ENCODE data around the gene RALGAPA1.
"Not testable (repeated sequence)": the region's sequence is repeated elsewhere in the genome, so short reads cannot be mapped to it uniquely, and the experiment has no call there.

The RALGAPA1 gene

GRCh38 chr14:35821564-35822411 lies 12.7 kb upstream of the RALGAPA1 start:
- DNase-seq (ENCODE audit: low spot score): peak; percentile 36

GRCh38 chr14:35819591-35820540 lies 10.8 kb upstream of the RALGAPA1 start:
- no peak for DNase-seq (ENCODE audit: low spot score)

DNA sequence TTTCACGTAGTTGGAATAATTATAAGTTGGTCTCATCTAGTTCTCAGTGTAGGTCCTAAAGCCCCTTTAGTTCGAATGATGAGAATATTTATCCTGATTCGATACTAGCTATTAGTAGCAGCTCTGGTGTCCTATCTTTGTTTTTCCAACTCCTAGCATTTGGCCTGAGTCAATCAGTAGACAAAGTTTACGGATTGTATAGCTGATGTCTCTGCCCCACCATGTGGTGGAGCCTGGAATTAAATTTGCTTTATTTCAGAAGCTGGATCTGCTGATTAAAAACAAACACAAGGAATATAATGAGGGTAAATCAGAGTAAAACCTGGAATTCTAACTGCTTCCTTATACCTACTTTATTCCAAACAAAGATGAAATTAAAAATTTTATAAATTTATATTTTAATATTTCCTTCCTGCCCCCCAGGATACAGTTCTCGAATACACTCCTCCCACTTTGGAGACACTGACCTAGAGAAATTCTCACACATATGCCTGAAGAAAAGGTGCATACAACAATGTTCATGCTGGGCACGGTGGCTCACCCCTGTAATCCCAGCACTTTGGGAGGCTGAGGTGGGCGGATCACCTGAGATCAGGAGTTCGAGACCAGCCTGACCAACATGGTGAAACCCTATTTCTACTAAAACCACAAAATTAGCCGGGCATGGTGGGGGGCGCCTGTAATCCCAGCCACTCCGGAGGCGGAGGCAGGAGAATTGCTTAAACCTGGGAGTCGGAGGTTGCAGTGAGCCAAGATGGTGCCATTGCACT lies 9.4 kb upstream of the RALGAPA1 start:
- DNase-seq (ENCODE audit: low spot score): peak; percentile 37

- peak; percentile 86 for DNase-seq (ENCODE audit: low spot score)
These were observed 5.4 kb upstream of the RALGAPA1 start for GRCh38 chr14:35814371-35815005.

- no peak for DNase-seq (ENCODE audit: low spot score)
These were observed 1.9 kb upstream of the RALGAPA1 start for GRCh38 chr14:35810963-35811362.

DNA sequence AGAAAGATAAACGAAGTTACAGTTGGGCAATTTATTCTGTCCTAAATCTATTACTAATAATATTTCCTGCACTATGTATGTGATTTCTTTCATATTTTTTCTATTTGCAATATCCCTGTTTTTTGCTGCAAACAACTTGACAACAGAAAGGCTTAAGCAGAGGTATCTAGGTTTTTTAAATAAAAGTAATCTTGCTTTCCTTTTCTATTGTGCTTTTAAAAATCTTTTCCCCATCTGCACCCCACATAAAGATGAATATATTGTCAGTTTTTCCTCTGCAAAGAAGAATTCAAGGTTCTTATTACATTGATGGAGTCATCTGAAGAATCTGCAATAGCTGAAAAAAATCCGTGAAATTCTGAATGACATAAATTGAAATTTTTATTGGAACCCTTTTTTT lies 502 bp upstream of the RALGAPA1 start:
- DNase-seq (ENCODE audit: low spot score): no peak

GRCh38 chr14:35808076-35808637 lies 938 bp downstream of the RALGAPA1 start:
- DNase-seq (ENCODE audit: low spot score): peak; percentile 19

- DNase-seq (ENCODE audit: low spot score): no peak
These were observed 1.7 kb downstream of the RALGAPA1 start for GRCh38 chr14:35807131-35807961.

GRCh38 chr14:35806006-35806907 lies 2.8 kb downstream of the RALGAPA1 start:
- DNase-seq (ENCODE audit: low spot score): no peak

- no peak for DNase-seq (ENCODE audit: low spot score)
These were observed 11.3 kb downstream of the RALGAPA1 start for GRCh38 chr14:35797796-35798195.

- DNase-seq (ENCODE audit: low spot score): peak; percentile 3
These were observed 19.4 kb downstream of the RALGAPA1 start for GRCh38 chr14:35789651-35790050.

GRCh38 chr14:35786856-35787255 lies 22.2 kb downstream of the RALGAPA1 start:
- DNase-seq (ENCODE audit: low spot score): no peak

DNA sequence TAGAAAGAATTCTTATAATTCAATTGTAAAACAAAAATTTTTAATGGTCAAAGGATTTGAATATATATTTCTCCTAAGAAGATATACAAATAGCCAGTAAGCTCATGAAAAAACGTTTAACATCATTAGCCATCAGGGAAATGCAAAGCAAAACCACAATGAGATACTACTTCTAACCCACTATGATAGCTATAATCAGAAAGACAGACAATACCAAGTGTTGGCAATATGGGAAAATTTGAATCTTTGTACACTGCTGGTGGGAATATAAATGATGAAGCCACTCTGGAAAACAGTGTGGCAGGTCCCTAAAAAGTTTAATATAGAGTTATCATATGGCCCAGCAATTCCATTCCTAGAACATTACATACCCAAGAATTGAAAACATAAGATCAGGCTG lies 25.4 kb downstream of the RALGAPA1 start:
- DNase-seq (ENCODE audit: low spot score): no peak

GRCh38 chr14:35779368-35779767 lies 29.7 kb downstream of the RALGAPA1 start:
- no peak for DNase-seq (ENCODE audit: low spot score)

- not testable (repeated sequence) for DNase-seq (ENCODE audit: low spot score)
These were observed 31.5 kb downstream of the RALGAPA1 start for GRCh38 chr14:35777550-35777949.

GRCh38 chr14:35776823-35777222 lies 32.3 kb downstream of the RALGAPA1 start:
- no peak for DNase-seq (ENCODE audit: low spot score)

DNA sequence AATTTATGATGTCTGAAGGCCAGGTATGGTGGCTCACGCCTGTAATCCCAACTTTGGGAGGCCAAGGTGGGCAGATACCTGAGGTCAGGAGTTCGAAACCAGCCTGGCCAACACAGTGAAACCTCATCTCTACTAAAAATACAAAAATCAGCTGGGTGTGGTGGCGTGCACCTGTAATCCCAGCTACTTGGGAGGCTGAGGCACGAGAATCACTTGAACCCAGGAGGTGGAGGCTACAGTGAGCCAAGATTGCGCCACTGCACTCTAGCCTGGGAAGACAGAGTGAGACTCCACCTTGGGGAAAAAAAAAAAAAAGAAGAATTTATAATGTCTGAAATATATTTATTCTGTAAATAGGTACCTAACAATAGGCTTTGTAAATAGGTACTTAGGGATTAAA lies 33.0 kb downstream of the RALGAPA1 start:
- not testable (repeated sequence) for DNase-seq (ENCODE audit: low spot score)

DNA sequence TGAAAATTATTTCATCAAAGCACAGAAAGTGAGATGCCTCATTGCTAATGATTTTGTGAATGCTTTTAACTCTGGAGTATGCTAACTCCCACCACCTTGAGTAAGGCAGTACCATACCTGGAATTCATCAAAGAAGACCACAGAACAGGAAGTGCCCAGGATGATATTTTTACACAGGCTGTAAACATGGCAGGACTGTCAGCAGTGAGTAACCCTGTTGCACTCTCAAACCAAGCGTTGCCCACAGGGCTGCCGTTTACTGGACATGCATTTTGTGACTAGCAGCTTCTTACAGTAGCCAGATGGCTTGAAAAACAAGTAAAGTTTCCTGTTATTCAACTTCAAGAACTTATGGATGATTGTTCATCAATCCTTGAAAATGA lies 42.4 kb downstream of the RALGAPA1 start:
- DNase-seq (ENCODE audit: low spot score): peak; percentile 38

DNA sequence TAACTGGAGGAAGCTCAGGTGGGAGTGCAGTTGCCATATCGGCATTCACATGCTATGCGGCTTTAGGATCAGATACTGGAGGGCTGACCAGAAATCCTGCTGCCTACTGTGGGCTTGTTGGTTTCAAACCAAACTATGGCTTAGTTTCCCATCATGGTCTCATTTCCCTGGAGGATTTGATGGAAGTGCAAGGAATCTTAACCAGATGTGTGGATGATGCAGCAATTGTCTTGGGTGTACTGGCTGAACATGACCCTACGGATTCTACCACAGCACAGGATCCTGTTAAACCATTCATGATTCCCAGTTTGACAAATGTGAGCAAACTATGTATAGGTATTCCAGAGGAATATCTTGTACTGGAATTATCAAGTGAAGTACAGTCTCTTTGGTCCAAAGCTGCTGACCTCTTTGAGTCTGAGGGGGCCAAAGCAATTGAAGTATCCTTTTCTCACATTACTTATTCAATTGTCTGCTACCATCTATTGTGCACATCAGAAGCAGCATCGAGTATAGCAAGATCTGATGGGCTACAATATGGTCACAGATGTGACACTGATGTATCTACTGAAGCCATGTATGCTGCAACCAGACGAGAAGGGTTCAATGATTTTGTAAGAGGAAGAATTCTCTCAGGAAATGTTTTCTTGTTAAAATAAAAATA lies 42.9 kb downstream of the RALGAPA1 start:
- no peak for DNase-seq (ENCODE audit: low spot score)
